ENCODE data around the gene TTC13.

GRCh38 chr1:230950404-230950803 is 28.3 kb downstream of the TTC13 start:
- TF ChIP-seq CTCF (IDR thresholded peaks at IDR 0.05), result no peak
- TF ChIP-seq POLR2A (IDR thresholded peaks at IDR 0.05), result no peak

All from thyroid gland (tissue), 4 donors.